K562 (cell line): Measurements from ENCODE around the gene ZNF22. TPM values are rescaled to one million over a fixed set of nuclear protein-coding genes. Genes with fewer than 3 reads are reported as not detected.

Experiments
- ATAC-seq: fragments of 200-7000 bp; cut with Tn5 transposase; 3 replicates; pipeline ENCODE4 v1.9.1; 2020; ENCODE audit warnings: moderate library complexity
- BruUV-seq: library from RNA; stranded (reverse); fragments of 400-500 nt; replicated peaks from 2 replicates; lab custom pipeline; 2021; lab: Mats Ljungman, UMichigan
- CTCF ChIA-PET: fragments of 300-600 bp; formaldehyde crosslinking; extraction: SDS; loops from one replicate; lab custom pipeline; 2021; ENCODE audit warnings: low intra/inter-chr PET ratio; lab: Yijun Ruan, JAX
- POLR2A ChIA-PET: fragments of 300-600, 350-650 bp; sonication (Branson Sonifier 250); formaldehyde crosslinking; extraction: SDS; loops from one replicate; lab custom pipeline; 2021; ENCODE audit warnings: antibody characterized with exemption, inconsistent platforms; lab: Yijun Ruan, JAX
- DNase-seq, 4 experiments: peaks; one replicate each; pipeline versions ENCODE4 v3.0.0 to v3.0.0-alpha.2; 2011 to 2018; ENCODE audit warnings: low spot score in 3 of 4, mixed read lengths in 3 of 4; ENCODE audit errors: extremely low read depth in 1 of 4
- FAIRE-seq: peaks from 2 replicates; lab custom pipeline; 2011; peaks lifted over from hg19 to GRCh38; lab: Jason Lieb, UNC
- H2AFZ ChIP-seq: 2 replicates; pipeline ENCODE4 v1.6.0; 2011; ENCODE audit warnings: low read depth, low read length, control low read depth, inconsistent platforms
- H3K27ac ChIP-seq: fragments of 200-600 bp; 3 replicates; pipeline ENCODE4 v1.8.0; 2011; ENCODE audit warnings: low read depth, mild to moderate bottlenecking, control low read depth, inconsistent platforms, low read length, moderate library complexity, mixed read lengths; ENCODE audit errors: extremely low read depth
- H3K27me3 ChIP-seq, 2 experiments: fragments of 300-600 bp in 1 of 2; 2 replicates in 1 of 2; 3 replicates in 1 of 2; pipeline versions ENCODE4 v1.6.0 to v1.8.0; 2011; ENCODE audit warnings: inconsistent platforms in 2 of 2, low read length in 2 of 2, mild to moderate bottlenecking in 1 of 2, mixed read lengths in 1 of 2, moderate library complexity in 1 of 2; ENCODE audit not compliant: control insufficient read depth in 2 of 2, insufficient read depth in 2 of 2
- H3K36me3 ChIP-seq: fragments of 300-600 bp; 3 replicates; pipeline ENCODE4 v1.8.0; 2011; ENCODE audit warnings: mild to moderate bottlenecking, low read length, inconsistent platforms; ENCODE audit not compliant: control insufficient read depth, insufficient read depth
- H3K4me1 ChIP-seq, 2 experiments: fragments of 200-600 bp in 1 of 2; replicated peaks in 1 of 2; 2 replicates in 1 of 2; 3 replicates in 1 of 2; pipeline versions ENCODE4 v1.5.1 to v1.8.0; 2011; ENCODE audit warnings: inconsistent platforms in 2 of 2, low read length in 2 of 2, mild to moderate bottlenecking in 1 of 2, mixed read lengths in 1 of 2, moderate library complexity in 1 of 2; ENCODE audit not compliant: control insufficient read depth in 2 of 2, insufficient read depth in 2 of 2
- H3K4me2 ChIP-seq: 2 replicates; pipeline ENCODE4 v1.6.1; 2011; ENCODE audit warnings: low read length, control low read depth, inconsistent platforms, mixed read lengths; ENCODE audit not compliant: insufficient read depth
- H3K4me3 ChIP-seq: fragments of 200-600 bp; sonication (generic), shearing (Covaris generic); 2 replicates; pipeline ENCODE4 v1.5.1; 2016; ENCODE audit warnings: control low read depth, inconsistent platforms
- H3K79me2 ChIP-seq: fragments of 200-600 bp; 3 replicates; pipeline ENCODE4 v1.8.0; 2011; ENCODE audit warnings: low read length, inconsistent platforms; ENCODE audit not compliant: control insufficient read depth, insufficient read depth
- H3K9ac ChIP-seq, 2 experiments: 2 replicates each; pipeline versions ENCODE4 v1.6.0 to v1.6.1; 2011; ENCODE audit warnings: low read depth in 2 of 2, low read length in 2 of 2, control low read depth in 1 of 2, inconsistent platforms in 1 of 2, mild to moderate bottlenecking in 1 of 2, mixed read lengths in 1 of 2; ENCODE audit not compliant: insufficient read depth in 1 of 2
- H3K9me1 ChIP-seq: one replicate; pipeline ENCODE4 v1.6.0; 2011; ENCODE audit warnings: inconsistent platforms, mild to moderate bottlenecking, low read length, moderate library complexity; ENCODE audit not compliant: control insufficient read depth, insufficient read depth
- H3K9me3 ChIP-seq: replicated peaks from 2 replicates; pipeline ENCODE4 v1.5.1; 2011; ENCODE audit warnings: low read depth, low read length, inconsistent platforms; ENCODE audit not compliant: control insufficient read depth, insufficient read depth
- H4K20me1 ChIP-seq: replicated peaks from 2 replicates; pipeline ENCODE4 v1.6.1; 2011; ENCODE audit warnings: low read length, inconsistent platforms, mixed read lengths; ENCODE audit not compliant: control insufficient read depth, insufficient read depth
- ADNP ChIP-seq: fragments of 200-800 bp; sonication (Bioruptor generic); IDR thresholded peaks from 2 replicates; pipeline ENCODE4 v1.6.1; 2016; ENCODE audit warnings: missing genetic modification characterization, missing compliant biosample characterization
- ATF3 ChIP-seq, 2 experiments: fragments of 450-650 bp in 1 of 2; sonication (generic) in 1 of 2; formaldehyde crosslinking in 1 of 2; IDR thresholded peaks in 1 of 2; conservative IDR thresholded peaks in 1 of 2; 2 replicates each; pipeline versions ENCODE4 v1.6.1 to v1.8.1; 2016 to 2023; ENCODE audit warnings: mild to moderate bottlenecking in 2 of 2, moderate library complexity in 2 of 2, inconsistent platforms in 1 of 2, missing genetic modification reagents in 1 of 2
- CC2D1A ChIP-seq: fragments of 450-650 bp; IDR thresholded peaks from 2 replicates; pipeline ENCODE4 v1.6.1; 2017; ENCODE audit warnings: mild to moderate bottlenecking
- CCNT2 ChIP-seq: IDR thresholded peaks from 2 replicates; pipeline ENCODE4 v1.6.1; 2011; ENCODE audit warnings: borderline replicate concordance, low read depth, mild to moderate bottlenecking, moderate library complexity, mixed read lengths, low read length; ENCODE audit not compliant: insufficient read length; ENCODE audit errors: extremely low read depth
- CREB3 ChIP-seq: fragments of 450-650 bp; conservative IDR thresholded peaks from 2 replicates; pipeline ENCODE4 v1.6.1; 2016; ENCODE audit warnings: missing genetic modification characterization, low read depth, mild to moderate bottlenecking, missing compliant biosample characterization, moderate library complexity
- LARP7 ChIP-seq: fragments of 450-650 bp; IDR thresholded peaks from 2 replicates; pipeline ENCODE4 v1.6.1; 2016
- POLR2AphosphoS2 ChIP-seq: IDR thresholded peaks from 2 replicates; pipeline ENCODE4 v1.6.1; 2012; ENCODE audit warnings: low read length, improper control_type of control experiment
- RBM14 ChIP-seq: fragments of 200-400 bp; formaldehyde crosslinking; IDR thresholded peaks from 2 replicates; pipeline ENCODE4 v1.6.1; 2018; ENCODE audit warnings: low read depth, mild to moderate bottlenecking, low read length, moderate library complexity, borderline replicate concordance; ENCODE audit not compliant: insufficient read depth
- RBM25 ChIP-seq: fragments of 200-400 bp; formaldehyde crosslinking; IDR thresholded peaks from 2 replicates; pipeline ENCODE4 v1.6.1; 2018; ENCODE audit warnings: low read length, low read depth, moderate library complexity; ENCODE audit not compliant: severe bottlenecking
- SAFB ChIP-seq: fragments of 200-400 bp; formaldehyde crosslinking; IDR thresholded peaks from 2 replicates; pipeline ENCODE4 v1.6.1; 2017; ENCODE audit warnings: low read depth, low read length, borderline replicate concordance
- SETDB1 ChIP-seq: IDR thresholded peaks from one replicate; pipeline ENCODE4 v1.6.1; 2012; ENCODE audit warnings: low read length, control low read depth, inconsistent platforms
- SIRT6 ChIP-seq: IDR thresholded peaks from one replicate; pipeline ENCODE4 v1.6.1; 2012; ENCODE audit warnings: low read depth, mild to moderate bottlenecking, control low read depth, inconsistent platforms, low read length, moderate library complexity
- SMARCA5 ChIP-seq: fragments of 450-650 bp; IDR thresholded peaks from 2 replicates; pipeline ENCODE4 v1.6.1; 2016
- ZNF695 ChIP-seq: fragments of 450-650 bp; formaldehyde crosslinking; IDR thresholded peaks from 2 replicates; pipeline ENCODE4 v1.4.0; 2020; ENCODE audit warnings: mild to moderate bottlenecking, moderate library complexity
- WGBS: fragments of 100-300 bp; shearing (Covaris generic); methylation state at CpG from one replicate; pipeline ENCODE4 v1.1.6; 2016; ENCODE audit warnings: low coverage, mixed read lengths; ENCODE audit not compliant: insufficient coverage; ENCODE audit errors: missing lambda C conversion rate; 5-methylcytosine and 5-hydroxymethylcytosine counted together
- in situ Hi-C: fragments of 300-500 bp; cut with MboI; formaldehyde crosslinking; loops from 4 replicates; pipeline ENCODE4 v1.15.0; 2018; ENCODE audit warnings: inconsistent platforms, mixed read lengths
- intact Hi-C: fragments of 100-400 bp; cut with micrococcal nuclease; formaldehyde crosslinking; loops from 2 replicates; pipeline ENCODE4 v1.14.2; 2022
- polyA plus RNA-seq, 8 experiments: library from polyadenylated mRNA; depleted of rRNA in 4 of 8; stranded (reverse) in 5 of 8; unstranded in 3 of 8; fragments of >200 nt; fragmentation: Nextera tagmentation in 2 of 8; fragmentation: Illumina TruSeq in 1 of 8; extraction: Ambion mirVana in 2 of 8; extraction: Trizol in 1 of 8; gene quantifications; 2 replicates each; pipeline versions ENCODE4 v1.2.1 to v1.2.3, GENCODE V29; 2011 to 2014; ENCODE audit warnings: inconsistent platforms in 1 of 8, missing spikeins in 1 of 8
- total RNA-seq, 7 experiments: library from RNA; depleted of rRNA in 6 of 7; stranded (reverse); fragments of >200 nt in 6 of 7; fragmentation: Illumina TruSeq in 2 of 7; extraction: Trizol in 2 of 7; gene quantifications; 2 replicates each; pipeline versions ENCODE4 v1.2.1 to v1.2.3, GENCODE V29; 2011 to 2021; ENCODE audit warnings: low replicate concordance in 1 of 7

ZNF22 gene
- total and polyA plus RNA-seq, 9 of the 15 experiments (the other 6 are each of a cell fraction or from before 2014, with no cell fraction given): 36.2 to 98.7 (median 51.2) TPM

GRCh38 chr10:44955413-44956070 lies 45.2 kb upstream of the ZNF22 start:
- WGBS: 3% methylated on average over 8 of the region's 8 CpGs
- ATAC-seq (no peak), DNase-seq (no peak), FAIRE-seq (no peak)
- no peak overlapping the region for H2AFZ ChIP-seq
- no peak overlapping the region for H3K9ac ChIP-seq
- ChIA-PET CTCF (interaction anchor here (0.6 kb wide), 1 partner anchor 53 kb away, joined by 3 read pairs; no protein-coding TSS in a partner anchor), POLR2A (no interaction called here)
- H3K4me3 ChIP-seq: no peak overlapping the region
- no TSS peak for BruUV-seq
- no peak overlapping the region for H3K4me2 ChIP-seq
- intact Hi-C loops: no loop called here
- H4K20me1 ChIP-seq: peaks cover 8% of the 10 kb centered on the region; the same call in 1 of the 2 replicates
- peaks cover 8 to 11% of the 10 kb centered on the region in 2 experiments; a peak in 4 of 5 replicates for H3K4me1 ChIP-seq
- peaks cover 4% of the 10 kb centered on the region for H3K9me1 ChIP-seq
- no peaks in the 10 kb centered on the region for H3K36me3 ChIP-seq
- TF ChIP-seq ADNP (tag) (no peak), ZNF695 (CRISPR knock-in tag) (no peak), SMARCA5 (no peak), CCNT2 (no peak), LARP7 (no peak), ATF3 (IDR thresholded peaks at IDR 0.05) (no peak), ATF3 (CRISPR knock-in tag; conservative IDR thresholded peaks at IDR 0.05) (no peak), RBM14 (no peak), POLR2AphosphoS2 (no peak), SETDB1 (no peak), SAFB (no peak), CREB3 (tag) (no peak), CC2D1A (no peak), SIRT6 (no peak), RBM25 (no peak)
- peaks cover 21 to 32% of the 10 kb centered on the region in 2 experiments; a peak in 4 of 5 replicates for H3K27me3 ChIP-seq
- in situ Hi-C loops: no loop called here
- H3K27ac ChIP-seq: no peak overlapping the region
- H3K9me3 ChIP-seq: no peaks in the 10 kb centered on the region
- H3K79me2 ChIP-seq: no peaks in the 10 kb centered on the region
